Stromal cell of bone marrow (primary cell): ENCODE data around the gene RGS13.
A peak's percentile ranks its signal among the peaks of the same experiment; 100 is the strongest.

Source experiments
- DNase-seq: peaks from one replicate; pipeline ENCODE4 v3.0.0-alpha.2; 2012; ENCODE audit warnings: low read depth

RGS13 gene

DNA sequence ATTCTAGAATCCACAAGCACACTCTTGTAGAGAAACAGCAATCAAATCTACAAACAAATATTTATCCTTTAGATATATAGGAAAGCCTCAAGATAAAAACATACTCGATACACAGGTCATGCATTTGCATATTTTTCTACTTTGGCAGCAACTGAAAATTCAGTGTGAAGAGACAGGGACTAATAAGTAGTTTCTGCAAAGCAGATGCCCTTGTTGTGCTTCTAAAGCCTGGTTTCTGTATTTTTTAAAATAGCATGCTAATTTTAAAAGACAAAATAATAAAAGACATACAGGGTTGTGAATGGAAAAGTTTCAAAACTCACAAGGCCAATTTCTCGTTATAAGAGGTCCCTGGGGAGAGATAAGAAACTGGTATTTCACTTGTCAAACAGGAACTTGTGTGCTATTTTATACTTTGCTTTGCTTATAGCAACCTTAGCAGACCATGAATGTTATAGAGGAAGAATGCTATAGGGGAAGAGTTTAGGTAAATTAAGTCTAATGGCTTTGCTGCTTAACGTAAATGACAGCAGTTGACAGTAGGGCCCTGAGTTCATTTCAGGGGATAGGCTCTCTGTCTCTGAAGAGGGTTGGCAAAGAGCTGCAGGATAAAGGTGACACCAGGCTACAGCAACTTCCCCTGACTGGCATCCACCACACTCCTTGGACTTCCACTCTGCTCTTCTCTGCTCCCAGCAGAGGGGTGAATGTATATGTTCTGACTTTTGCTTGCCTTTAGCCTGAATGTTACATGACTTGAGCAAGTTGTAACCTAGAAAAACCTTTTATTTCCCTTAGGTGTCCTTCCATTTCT is 9.4 kb upstream of the RGS13 start:
- DNase-seq: no peak

DNA sequence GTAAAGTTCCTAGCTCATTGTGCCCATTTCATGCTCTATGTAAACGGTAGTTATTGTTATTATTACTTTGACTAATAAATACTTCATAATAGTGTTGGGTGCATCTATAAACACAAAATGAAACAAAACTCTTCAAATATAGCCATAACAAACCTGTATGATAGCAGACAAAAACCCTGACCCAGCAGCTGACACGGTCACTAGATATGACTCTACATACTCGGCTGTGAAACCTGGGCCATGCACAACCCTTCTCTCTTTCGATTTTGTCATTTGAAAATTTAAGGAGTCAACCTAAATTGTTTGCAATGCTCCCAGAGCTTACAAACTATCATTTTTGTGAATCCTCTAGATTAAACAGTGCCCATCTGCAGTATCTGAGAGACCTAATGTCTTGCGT is 8.0 kb upstream of the RGS13 start:
- DNase-seq: no peak

DNA sequence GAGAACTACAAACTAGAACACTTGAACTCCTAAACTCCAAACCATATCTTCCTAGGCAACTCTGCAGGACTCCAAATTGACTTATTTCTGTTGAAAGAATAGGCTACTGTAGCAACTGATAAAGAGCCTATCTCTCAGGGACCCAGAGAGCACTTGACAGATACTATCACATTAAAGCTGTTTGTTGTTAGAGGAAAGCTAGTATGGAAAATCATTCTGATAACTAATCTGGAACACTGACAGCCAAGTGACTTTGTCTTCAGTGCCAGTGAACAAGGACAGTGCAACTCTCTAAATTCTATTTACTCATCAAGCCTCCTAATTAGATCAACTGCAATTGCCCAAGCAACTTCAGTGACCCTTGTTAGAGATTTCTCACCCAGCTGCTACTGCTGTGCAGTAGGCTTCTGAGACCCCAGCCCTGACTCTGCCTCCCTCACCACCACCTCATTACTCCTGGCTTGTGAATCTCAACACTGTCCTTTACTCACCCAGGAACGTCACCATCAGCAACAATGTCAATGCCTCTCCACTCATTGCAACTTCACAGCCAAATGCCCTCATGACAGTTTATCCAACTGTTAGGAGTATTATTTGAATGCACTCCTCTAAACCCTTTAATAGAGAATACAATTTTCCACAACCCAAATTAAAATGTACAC is 7.4 kb upstream of the RGS13 start:
- no peak for DNase-seq

DNA sequence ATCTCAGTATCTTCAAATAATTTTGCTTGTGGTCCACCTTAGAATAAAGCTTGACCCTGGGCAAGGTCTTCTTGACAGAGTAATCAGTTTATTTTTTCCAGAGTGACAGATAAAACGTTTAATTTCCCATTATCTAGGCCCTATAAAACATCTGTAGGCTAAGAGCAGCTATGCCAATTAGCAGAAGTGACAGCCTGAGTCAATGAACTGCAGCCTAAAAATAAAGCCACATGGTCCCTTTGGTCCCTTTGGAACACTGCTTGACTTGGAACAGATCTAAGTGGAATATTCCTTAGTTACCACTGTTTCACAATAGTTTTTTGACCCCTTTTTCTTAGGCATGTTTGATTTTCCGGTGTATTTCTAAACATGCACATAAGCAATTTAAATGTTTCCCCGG is 6.3 kb upstream of the RGS13 start:
- no peak for DNase-seq

DNA sequence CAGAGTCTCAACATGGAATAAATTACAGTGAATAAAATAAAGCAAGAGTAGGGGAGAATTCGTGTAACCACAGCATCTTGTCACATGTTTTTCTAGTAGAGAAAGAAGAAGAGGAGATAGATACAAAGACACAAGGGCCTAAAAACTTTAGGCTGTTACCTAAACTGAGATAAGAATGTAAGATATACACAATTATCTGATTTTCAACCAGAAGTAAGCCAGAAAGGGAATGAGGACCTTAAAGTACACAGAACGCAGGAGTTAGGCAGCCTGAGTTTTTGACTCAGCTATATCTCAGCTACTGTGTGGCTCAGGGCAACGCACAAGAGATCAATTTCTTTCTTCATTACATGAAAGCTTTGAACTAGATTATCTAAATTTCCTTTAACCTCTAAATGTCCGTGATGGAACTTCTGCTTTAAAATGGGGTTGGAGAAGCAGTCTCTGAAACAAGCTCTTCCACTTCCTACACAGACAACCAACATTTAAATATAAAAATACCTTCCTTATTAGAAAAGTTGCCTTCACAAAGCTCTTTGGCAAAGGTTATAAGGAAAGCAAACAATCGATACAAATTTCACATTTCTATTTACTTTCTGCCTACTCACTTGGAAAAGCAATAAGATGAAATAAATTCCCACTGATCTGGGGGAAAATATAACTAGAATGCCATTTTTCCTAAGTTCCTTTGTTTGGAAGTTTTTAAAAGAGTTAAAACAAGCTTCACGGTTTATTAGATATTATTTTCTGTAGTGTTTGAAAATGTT is 5.2 kb upstream of the RGS13 start:
- no peak for DNase-seq

DNA sequence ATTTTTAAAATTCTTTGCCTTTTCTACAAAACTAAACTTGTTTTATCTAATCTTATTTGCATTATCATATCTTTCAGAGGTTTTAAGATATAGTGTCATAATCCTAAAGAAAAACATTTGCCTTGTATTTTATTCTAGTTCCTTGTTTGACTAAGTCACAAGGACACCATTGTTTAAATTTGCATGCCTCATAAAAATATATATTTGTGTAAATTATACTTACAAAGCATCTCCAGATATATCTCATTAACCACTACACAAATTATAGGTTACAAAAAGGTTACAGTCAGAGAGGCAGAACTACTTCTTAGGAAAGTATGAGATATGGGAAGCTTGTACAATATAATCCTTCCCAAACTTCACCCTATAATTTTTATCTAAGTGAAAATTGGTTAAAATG is 4.2 kb upstream of the RGS13 start:
- DNase-seq: no peak

DNA sequence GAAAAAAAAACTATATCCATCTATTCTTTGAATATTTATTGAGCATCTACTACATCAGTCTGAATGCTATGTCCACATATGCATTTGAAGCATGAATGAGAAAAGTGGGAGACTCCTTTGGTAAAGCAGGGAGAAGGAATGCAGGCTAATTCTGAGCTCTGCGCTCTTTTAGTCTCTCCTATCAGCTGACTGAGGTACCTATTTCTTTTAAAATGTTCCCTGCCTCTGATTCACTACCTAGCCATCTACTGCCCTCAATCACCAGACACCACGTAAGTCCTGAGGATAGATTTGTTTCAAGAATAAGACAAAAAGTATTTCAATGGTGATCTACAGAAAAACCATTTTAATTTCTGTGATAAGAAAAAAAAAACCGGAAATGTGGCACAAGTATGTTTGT is 3.8 kb upstream of the RGS13 start:
- no peak for DNase-seq

DNA sequence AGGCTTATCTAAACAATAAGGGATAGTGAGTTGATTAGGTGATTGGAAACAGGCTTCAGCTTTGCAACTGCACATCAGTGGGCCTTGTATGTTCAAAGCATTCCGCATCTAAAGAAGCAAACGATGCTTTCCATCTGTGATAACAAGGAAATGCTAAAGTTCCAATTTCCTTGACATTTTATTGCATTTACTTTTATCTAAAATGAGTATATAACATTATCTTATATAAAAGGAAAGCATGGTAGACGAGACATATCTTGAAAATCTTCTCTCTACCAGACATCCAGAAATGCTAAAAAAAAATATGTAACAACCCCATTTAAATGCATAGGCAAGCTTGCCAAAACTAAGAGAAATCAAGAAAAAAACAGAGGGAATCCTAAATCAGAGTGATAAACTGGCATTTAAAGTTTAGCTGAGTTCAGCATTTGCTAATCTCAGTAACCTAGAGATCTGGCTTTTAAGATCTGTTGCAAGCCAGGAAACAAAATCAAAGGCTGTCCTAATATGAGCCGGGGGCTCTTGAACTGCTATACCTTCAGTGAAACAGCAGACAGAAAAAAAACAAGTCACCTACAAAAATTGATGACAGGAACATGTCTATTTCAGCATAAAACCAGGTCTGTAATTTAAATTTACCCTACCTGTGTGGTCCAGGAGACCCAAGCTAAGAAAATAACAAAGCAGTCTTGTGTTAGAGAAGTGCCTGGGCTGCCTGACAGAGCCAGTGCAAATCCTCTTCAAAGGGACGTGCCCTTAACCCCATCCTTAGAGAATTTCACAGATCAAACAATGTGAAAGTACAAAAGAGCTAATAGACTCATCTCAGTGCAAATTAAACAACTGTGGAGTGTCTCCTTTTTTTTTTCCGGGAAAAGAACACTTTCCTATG is 3.1 kb upstream of the RGS13 start:
- no peak for DNase-seq

DNA sequence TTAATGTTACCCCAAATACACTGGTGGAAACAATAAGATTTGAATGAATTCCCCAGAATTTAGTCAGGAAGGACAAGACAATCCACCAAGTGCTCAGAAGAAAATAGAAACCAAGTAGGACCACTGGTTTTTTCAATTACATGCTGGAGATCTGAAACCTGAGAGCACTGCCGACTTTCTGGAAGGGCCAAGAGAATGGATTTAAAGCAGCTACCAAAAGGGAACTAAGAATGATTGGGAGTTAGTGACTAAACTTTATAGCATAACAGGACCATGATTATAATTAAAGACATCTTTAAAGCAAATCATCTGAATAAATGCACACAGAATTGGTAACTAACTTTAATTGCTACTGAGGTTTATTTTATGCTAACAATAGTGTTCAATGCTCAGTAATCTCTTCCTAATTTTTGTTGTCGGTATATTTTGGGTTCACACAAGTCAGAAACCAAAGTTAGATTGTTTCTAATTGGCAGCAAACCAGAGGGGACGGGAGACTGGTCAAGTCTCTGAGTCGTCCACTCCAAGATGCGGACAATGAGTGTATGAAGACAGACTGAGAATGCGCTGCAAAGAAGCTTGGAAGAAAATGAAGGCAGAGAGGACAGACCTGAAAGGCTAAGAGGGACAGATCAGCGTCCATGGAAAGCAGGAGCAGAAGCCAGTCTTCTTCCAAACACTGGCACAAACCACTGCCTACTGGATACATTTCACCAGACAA is 2.3 kb upstream of the RGS13 start:
- no peak for DNase-seq

DNA sequence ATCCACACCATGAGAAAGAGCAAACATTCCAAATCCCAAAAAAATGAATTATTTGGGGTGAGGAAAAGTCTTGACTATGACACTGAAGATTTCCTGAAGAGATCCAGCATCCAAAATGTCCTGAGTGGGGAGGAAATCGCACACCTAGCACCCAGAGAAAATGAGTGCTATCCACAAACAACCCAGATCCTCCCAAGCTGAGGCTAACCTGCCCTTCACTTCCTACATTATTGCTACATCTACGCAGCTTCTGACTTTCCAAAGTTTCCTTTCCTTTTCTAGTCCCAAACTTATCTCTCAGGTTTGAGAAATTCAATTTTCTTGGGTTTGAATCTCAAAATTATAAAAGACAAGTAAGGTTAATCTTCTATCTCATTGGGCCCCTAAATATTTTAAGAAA is 906 bp upstream of the RGS13 start:
- DNase-seq: no peak

DNA sequence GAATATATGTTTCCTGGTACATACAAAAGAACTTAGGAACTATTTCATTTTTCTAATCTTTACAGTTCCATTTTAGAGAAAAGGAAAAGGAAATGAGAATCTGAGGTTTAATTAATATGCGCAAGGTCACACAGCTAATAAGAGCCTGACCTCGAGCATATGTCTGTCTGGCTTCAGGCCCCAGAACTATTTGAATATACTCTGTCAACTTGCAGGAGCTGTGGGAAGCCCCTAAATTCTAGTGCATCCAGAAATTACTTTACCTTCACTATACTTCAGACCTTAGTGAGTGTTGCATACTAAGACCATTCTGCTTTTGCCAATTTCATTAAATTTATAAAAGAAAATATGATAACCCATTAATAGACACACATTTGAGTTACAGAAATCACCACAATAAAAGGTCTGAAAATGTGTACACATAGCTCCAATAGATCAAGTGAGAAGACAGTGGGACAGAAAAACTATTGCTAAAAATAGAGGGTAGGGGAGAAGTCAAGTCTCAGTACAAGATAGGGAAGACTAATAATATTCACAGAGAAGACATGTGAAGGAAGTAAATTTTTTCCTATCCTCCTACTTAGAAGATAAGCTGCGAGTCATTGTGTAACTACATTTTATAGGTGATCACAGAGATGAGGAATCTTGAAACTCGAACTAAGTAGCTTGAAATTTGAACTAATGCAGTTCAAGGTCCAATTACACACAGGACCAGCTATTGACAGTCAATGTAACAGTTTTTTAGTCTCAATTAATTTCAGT is 3.8 kb downstream of the RGS13 start:
- no peak for DNase-seq

DNA sequence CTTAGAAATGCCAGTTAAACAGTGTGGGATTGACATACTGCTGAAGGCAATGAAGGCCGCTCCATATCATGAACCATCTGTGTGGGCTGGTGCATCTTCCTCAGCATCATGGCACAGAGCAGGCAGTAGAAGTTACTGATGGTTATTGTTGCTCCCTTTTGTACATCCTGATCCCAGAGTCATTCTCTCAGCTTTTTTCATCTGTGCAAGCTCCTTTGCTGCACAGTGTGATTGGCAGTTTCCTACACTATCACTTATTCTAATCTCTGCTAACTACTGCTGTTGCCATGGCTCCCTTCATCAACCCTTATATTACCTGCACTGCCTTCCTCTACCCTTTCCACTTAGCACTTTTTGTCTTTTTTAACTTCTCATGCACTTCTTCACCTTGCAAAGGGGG is 16.2 kb downstream of the RGS13 start:
- no peak for DNase-seq

DNA sequence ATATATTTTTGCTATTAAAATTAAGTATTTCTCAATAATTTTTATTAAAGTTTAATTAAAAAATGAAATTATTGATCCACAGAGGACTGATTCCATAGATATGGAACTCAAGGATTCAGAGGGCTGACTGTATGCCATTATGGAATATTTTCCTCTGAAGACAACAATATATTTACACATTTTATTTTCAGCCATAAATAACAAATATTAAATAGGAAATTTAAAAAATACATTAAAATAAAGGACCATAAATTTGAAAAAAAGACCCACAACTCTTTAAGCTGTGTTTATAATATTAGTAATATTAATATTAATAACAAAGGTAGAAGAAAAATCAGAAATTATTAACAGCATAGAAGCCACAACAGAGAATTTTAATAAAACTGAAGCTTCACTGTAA is 18.2 kb downstream of the RGS13 start:
- DNase-seq: no peak

DNA sequence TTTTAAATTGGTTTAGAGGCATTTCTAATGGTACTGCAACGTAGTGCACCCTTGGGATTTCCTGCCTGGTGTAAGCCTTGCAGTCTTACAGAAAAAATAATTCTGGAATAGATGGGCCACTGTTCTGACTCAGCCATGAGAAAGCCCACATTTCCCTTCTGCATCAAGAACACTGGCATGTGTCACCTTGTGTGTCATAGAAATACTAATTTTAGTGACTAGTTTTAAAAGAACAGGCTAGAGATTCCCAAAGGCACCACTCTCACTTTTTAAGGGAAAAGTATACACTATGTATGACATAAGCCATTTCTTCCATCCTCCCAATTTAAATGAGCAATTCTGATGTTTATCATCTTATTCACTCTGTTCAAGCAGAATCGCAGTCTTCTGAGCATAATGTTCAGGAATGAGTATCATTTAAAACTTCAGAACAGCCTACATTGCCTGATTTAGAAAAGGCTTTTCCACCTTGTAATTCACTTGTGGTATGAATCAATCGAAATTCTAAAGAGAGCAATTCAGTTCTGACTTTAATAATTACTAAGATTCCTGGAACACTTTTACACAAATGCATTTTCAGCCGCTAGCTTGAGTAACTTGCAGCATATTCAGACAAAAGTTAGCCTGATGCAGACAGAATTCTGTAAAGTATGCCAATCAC is 18.8 kb downstream of the RGS13 start:
- peak; percentile 85 for DNase-seq

DNA sequence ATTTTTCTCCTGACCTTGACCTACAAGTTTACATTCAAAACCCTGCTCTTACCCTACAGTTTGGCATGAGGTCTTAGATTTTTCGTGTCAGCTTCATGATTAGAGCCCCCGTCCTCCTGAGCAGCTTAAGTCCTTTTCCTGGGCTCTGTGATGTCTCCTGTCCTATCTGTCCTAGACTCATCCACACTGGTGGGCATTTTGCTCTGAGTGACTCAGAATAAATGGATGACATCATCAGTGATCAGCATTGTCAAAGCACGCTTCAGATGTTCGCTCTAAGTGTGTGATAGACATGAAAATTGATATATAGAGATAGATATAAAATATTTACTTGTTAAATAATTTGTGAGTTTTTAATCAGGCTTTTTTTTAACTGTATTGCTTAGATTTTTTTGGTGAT is 21.8 kb downstream of the RGS13 start:
- DNase-seq: no peak

DNA sequence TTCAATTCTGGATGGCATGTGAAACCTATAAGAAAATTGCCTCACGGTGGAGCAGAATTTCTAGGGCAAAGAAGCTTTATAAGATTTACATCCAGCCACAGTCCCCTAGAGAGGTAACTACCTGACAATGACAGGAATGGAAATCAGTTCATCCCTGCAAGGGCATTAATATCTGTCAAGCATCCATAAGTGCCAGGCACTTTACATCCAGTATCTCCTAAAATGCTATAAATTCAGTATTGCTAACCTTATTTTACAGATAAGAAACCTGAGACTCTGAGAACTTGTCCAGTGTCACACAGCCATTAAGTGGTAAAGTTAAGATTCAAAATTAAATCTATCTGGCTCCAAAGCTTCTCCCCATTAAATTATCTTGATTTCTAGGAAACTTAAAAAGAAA is 22.3 kb downstream of the RGS13 start:
- DNase-seq: no peak

DNA sequence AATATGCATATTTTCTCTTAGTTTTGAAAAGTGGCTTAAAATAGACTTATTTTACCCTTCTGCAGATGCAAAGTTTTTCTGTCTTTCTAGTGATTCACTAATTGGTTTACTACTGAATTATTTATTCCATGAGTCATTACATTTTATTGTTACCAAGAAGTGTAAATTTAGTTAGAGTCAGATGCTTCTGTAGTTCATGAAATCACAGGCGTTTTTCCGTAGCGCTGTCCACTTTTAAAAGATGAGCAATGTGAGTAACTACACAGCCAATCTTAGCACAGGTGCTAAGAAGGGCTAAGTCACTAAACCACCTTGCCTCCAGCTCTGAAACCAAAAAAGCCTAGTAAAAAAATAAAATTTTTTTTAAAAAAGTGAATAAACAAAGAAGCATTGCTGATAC is 24.7 kb downstream of the RGS13 start:
- DNase-seq: no peak

DNA sequence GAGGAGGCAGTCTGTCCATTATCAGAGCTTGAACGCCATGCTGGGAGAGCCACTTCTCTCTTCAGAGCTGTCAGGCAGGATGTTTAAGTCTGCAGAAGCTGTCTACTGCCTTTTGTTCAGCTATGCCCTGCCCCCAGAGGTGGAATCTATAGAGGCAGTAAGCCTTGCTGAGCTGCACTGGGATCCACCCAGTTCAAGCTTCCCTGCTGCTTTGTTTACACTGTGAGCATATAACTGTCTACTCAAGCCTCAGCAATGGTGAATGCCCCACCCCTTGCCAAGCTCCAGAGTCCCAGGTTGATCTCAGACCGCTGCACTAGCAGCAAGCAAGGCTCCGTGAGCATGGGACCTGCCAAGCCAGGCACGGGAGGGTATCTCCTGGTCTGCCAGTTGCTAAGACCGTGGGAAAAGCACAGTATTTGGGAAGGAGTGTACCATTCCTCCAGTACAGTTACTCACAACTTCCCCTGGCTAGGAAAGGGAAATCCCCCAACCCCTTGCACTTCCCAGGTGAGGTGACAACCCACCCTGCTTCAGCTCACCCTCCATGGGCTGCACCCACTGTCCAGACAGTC is 32.5 kb downstream of the RGS13 start:
- DNase-seq: no peak

DNA sequence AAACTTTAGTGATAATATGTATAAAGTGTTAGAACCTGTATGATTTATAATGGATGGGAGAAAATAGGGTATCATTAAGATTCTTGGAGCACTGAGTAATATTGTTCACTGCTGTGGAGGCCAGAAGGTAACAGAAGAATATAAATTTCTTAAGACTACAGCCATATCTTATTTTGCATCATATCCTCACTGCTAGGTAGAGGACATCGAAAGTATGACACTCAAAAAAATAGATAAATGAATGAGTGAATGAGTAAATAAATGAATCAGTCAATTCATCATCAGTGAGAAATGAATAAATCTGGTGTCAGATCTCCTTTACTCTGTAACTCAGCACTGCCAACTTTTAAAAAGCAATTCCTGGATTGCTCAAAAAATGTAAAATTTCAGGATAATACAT is 33.2 kb downstream of the RGS13 start:
- DNase-seq: no peak

DNA sequence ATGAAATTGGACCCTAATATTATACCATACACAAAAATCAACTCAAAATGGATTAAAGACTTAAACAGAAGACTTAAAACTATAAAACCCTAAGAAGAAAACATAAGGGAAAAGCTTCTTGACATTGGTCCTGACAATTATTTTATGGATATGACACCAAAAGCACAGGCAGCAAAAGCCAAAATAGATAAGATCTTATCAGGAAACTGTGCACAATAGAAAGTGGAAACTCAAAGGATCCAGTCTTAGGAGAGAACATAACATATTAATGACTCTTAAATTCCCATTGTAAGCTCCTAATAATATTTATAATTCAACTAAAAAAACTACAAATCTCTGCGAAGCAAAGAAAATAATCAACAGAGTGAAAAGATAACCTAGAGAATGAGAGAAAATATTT is 39.8 kb downstream of the RGS13 start:
- no peak for DNase-seq
